HG03457 (cell line): ENCODE results near the gene MED22.
"Not testable (repeated sequence)": the region's sequence is repeated elsewhere in the genome, so short reads cannot be mapped to it uniquely, and the experiment has no call there.

Experiments
- ATAC-seq: cut with Tn5 transposase; IDR thresholded peaks from one replicate; pipeline ENCODE4 v1.9.1; 2021; ENCODE audit warnings: moderate number of reproducible peaks; ENCODE audit not compliant: unreplicated experiment

The MED22 gene

GRCh38 chr9:133339641-133340040 lies 8.3 kb downstream of the MED22 start:
- no peak for ATAC-seq

GRCh38 chr9:133335924-133336811 lies 11.8 kb downstream of the MED22 start, which contains the start of gene SURF6:
Gene SURF6, minus strand, starts transcription at chr9:133336188. Its CDS starts 56 bp downstream, at chr9:133336132.
- peak; percentile 67 for ATAC-seq

GRCh38 chr9:133334888-133335287 lies 13.0 kb downstream of the MED22 start:
- not testable (repeated sequence) for ATAC-seq

GRCh38 chr9:133334161-133334560 lies 13.8 kb downstream of the MED22 start:
- no peak for ATAC-seq

GRCh38 chr9:133333566-133333965 lies 14.4 kb downstream of the MED22 start:
- ATAC-seq, result no peak

- no peak for ATAC-seq
Observed at GRCh38 chr9:133333011-133333410, 14.9 kb downstream of the MED22 start.

- ATAC-seq, result no peak
Observed at GRCh38 chr9:133332381-133332730, 15.6 kb downstream of the MED22 start.

- no peak for ATAC-seq
Observed at GRCh38 chr9:133331641-133332380, 16.1 kb downstream of the MED22 start.

GRCh38 chr9:133331221-133331620 lies 16.7 kb downstream of the MED22 start:
- no peak for ATAC-seq

- not testable (repeated sequence) for ATAC-seq
Observed at GRCh38 chr9:133329306-133330156, 18.4 kb downstream of the MED22 start.

- ATAC-seq, result no peak
Observed at GRCh38 chr9:133327834-133328484, 20.0 kb downstream of the MED22 start.

- ATAC-seq, result not testable (repeated sequence)
Observed at GRCh38 chr9:133327021-133327420, 20.9 kb downstream of the MED22 start.

GRCh38 chr9:133323991-133324703 lies 23.8 kb downstream of the MED22 start:
- ATAC-seq, result no peak

GRCh38 chr9:133323211-133323610 lies 24.7 kb downstream of the MED22 start:
- ATAC-seq, result no peak

GRCh38 chr9:133322701-133323100 lies 25.2 kb downstream of the MED22 start:
- no peak for ATAC-seq

- no peak for ATAC-seq
Observed at GRCh38 chr9:133321411-133321935, 26.5 kb downstream of the MED22 start.

- ATAC-seq, result no peak
Observed at GRCh38 chr9:133320421-133320881, 27.5 kb downstream of the MED22 start.

- ATAC-seq, result not testable (repeated sequence)
Observed at GRCh38 chr9:133317551-133317950, 30.4 kb downstream of the MED22 start.

GRCh38 chr9:133315997-133316396 lies 31.9 kb downstream of the MED22 start:
- no peak for ATAC-seq

GRCh38 chr9:133309608-133310007 lies 38.3 kb downstream of the MED22 start:
- ATAC-seq, result no peak
